Effector memory CD8-positive, alpha-beta T cell (primary cell): Measurements from ENCODE around the gene BCL2.
A peak's percentile ranks its signal among the peaks of the same experiment; 100 is the strongest.

Source experiments
- ATAC-seq: fragments of 150-1000 bp; cut with Tn5 transposase; replicated peaks from 2 replicates; pipeline ENCODE4 v1.10.0; 2021; ENCODE audit warnings: mild to moderate bottlenecking, moderate library complexity
- DNase-seq, 3 experiments: peaks; one replicate each; pipeline ENCODE4 v3.0.0; 2021
- H3K27ac Mint-ChIP-seq, 2 donors: one replicate each; pipeline ENCODE4 v1.8.0; 2022; ENCODE audit warnings: mild to moderate bottlenecking in 2 of 2, mixed read lengths in 2 of 2, moderate library complexity in 2 of 2
- H3K27me3 Mint-ChIP-seq, 2 donors: one replicate each; pipeline ENCODE4 v1.8.0; 2022; ENCODE audit warnings: mixed read lengths in 2 of 2
- H3K36me3 Mint-ChIP-seq: one replicate; pipeline ENCODE4 v1.8.0; 2022; ENCODE audit warnings: mild to moderate bottlenecking, moderate library complexity, mixed read lengths; ENCODE audit not compliant: insufficient read depth
- H3K4me1 Mint-ChIP-seq, 2 donors: one replicate each; pipeline ENCODE4 v1.8.0; 2022; ENCODE audit warnings: low read depth in 2 of 2, mixed read lengths in 2 of 2
- H3K4me3 Mint-ChIP-seq, 2 donors: one replicate each; pipeline ENCODE4 v1.8.0; 2022; ENCODE audit warnings: mild to moderate bottlenecking in 2 of 2, mixed read lengths in 2 of 2, moderate library complexity in 2 of 2
- H3K9me3 Mint-ChIP-seq, 2 donors: one replicate each; pipeline ENCODE4 v1.8.0; 2022; ENCODE audit warnings: mixed read lengths in 2 of 2

The BCL2 gene

GRCh38 chr18:63131106-63131958, 188.2 kb downstream of the BCL2 start:
- no peaks in the 10 kb centered on the region for H3K27me3 Mint-ChIP-seq
- ATAC-seq, result peak; percentile 75
- H3K9me3 Mint-ChIP-seq, result no peaks in the 10 kb centered on the region
- H3K4me3 Mint-ChIP-seq, result no peak overlapping the region
- peak; percentile 65 to 72 (median 72) for DNase-seq
- peaks cover 15 to 31% of the 10 kb centered on the region in 2 donors for H3K4me1 Mint-ChIP-seq
- H3K27ac Mint-ChIP-seq, result peak overlapping the region; percentile 73 to 80
- H3K36me3 Mint-ChIP-seq, result peaks cover 11% of the 10 kb centered on the region

GRCh38 chr18:63130176-63130575, 189.4 kb downstream of the BCL2 start:
- Mint-ChIP-seq H3K9me3 (no peaks in the 10 kb centered on the region), H3K36me3 (peaks cover 11% of the 10 kb centered on the region), H3K4me3 (no peak overlapping the region), H3K27ac (no peak overlapping the region), H3K4me1 (peaks cover 6 to 20% of the 10 kb centered on the region in 2 donors), H3K27me3 (no peaks in the 10 kb centered on the region)
- ATAC-seq (no peak), DNase-seq (no peak)

GRCh38 chr18:63128237-63128974, 191.2 kb downstream of the BCL2 start:
- H3K4me3 Mint-ChIP-seq, result no peak overlapping the region
- H3K4me1 Mint-ChIP-seq, result peaks cover 6 to 19% of the 10 kb centered on the region in 2 donors
- ATAC-seq, result no peak
- DNase-seq, result no peak
- H3K9me3 Mint-ChIP-seq, result no peaks in the 10 kb centered on the region
- no peaks in the 10 kb centered on the region for H3K27me3 Mint-ChIP-seq
- peaks cover 11% of the 10 kb centered on the region for H3K36me3 Mint-ChIP-seq
- peak overlapping the region in 1 of 2 donors; percentile 21 for H3K27ac Mint-ChIP-seq

GRCh38 chr18:63126134-63127069, 193.2 kb downstream of the BCL2 start:
- peaks cover 11% of the 10 kb centered on the region for H3K36me3 Mint-ChIP-seq
- H3K9me3 Mint-ChIP-seq, result no peaks in the 10 kb centered on the region

GRCh38 chr18:63120620-63121019, 198.9 kb downstream of the BCL2 start:
- Mint-ChIP-seq H3K9me3 (no peaks in the 10 kb centered on the region), H3K4me3 (no peak overlapping the region), H3K27me3 (peaks cover 0 to 13% of the 10 kb centered on the region in 2 donors), H3K36me3 (no peaks in the 10 kb centered on the region), H3K4me1 (no peaks in the 10 kb centered on the region), H3K27ac (no peak overlapping the region)
- no peak for DNase-seq
- ATAC-seq, result no peak

More at GRCh38 chr18:63126134-63127069, 193.2 kb downstream of the BCL2 start:
- no peak overlapping the region for H3K4me3 Mint-ChIP-seq
- H3K27ac Mint-ChIP-seq, result peak overlapping the region in 1 of 2 donors; percentile 25
- DNase-seq (no peak), ATAC-seq (no peak)
- H3K4me1 Mint-ChIP-seq, result peaks cover 3 to 7% of the 10 kb centered on the region in 2 donors
- H3K27me3 Mint-ChIP-seq, result no peaks in the 10 kb centered on the region

- H3K27me3 Mint-ChIP-seq, result peaks cover 0 to 13% of the 10 kb centered on the region in 2 donors
- no peak for DNase-seq
These were observed 199.9 kb downstream of the BCL2 start for GRCh38 chr18:63119647-63120046.

GRCh38 chr18:63113899-63114565, 205.5 kb downstream of the BCL2 start:
- no peak for DNase-seq
- H3K27me3 Mint-ChIP-seq, result peaks cover 0 to 13% of the 10 kb centered on the region in 2 donors
- peak overlapping the region in 1 of 2 donors; percentile 12 for H3K4me3 Mint-ChIP-seq
- ATAC-seq, result peak; percentile 61
- H3K36me3 Mint-ChIP-seq, result no peaks in the 10 kb centered on the region
- H3K4me1 Mint-ChIP-seq, result peaks cover 3 to 9% of the 10 kb centered on the region in 2 donors
- no peak overlapping the region for H3K27ac Mint-ChIP-seq
- peaks cover 0 to 6% of the 10 kb centered on the region in 2 donors for H3K9me3 Mint-ChIP-seq

More at GRCh38 chr18:63119647-63120046, 199.9 kb downstream of the BCL2 start:
- H3K36me3 Mint-ChIP-seq, result no peaks in the 10 kb centered on the region
- peak overlapping the region in 1 of 2 donors; percentile 44 for H3K27ac Mint-ChIP-seq
- no peaks in the 10 kb centered on the region for H3K4me1 Mint-ChIP-seq
- no peak for ATAC-seq
- no peak overlapping the region for H3K4me3 Mint-ChIP-seq
- no peaks in the 10 kb centered on the region for H3K9me3 Mint-ChIP-seq

- ATAC-seq, result no peak
- Mint-ChIP-seq H3K27ac (no peak overlapping the region), H3K4me1 (peaks cover 3 to 9% of the 10 kb centered on the region in 2 donors), H3K4me3 (no peak overlapping the region), H3K36me3 (no peaks in the 10 kb centered on the region), H3K9me3 (peaks cover 0 to 6% of the 10 kb centered on the region in 2 donors), H3K27me3 (peaks cover 0 to 13% of the 10 kb centered on the region in 2 donors)
- no peak for DNase-seq
These were observed 206.9 kb downstream of the BCL2 start for GRCh38 chr18:63112706-63113105.

- peaks cover 3 to 10% of the 10 kb centered on the region in 2 donors for H3K4me1 Mint-ChIP-seq
- H3K27me3 Mint-ChIP-seq, result peaks cover 0 to 10% of the 10 kb centered on the region in 2 donors
- H3K9me3 Mint-ChIP-seq, result peaks cover 0 to 6% of the 10 kb centered on the region in 2 donors
- DNase-seq (no peak), ATAC-seq (no peak)
- H3K27ac Mint-ChIP-seq, result no peak overlapping the region
- H3K36me3 Mint-ChIP-seq, result no peaks in the 10 kb centered on the region
- no peak overlapping the region for H3K4me3 Mint-ChIP-seq
These were observed 207.7 kb downstream of the BCL2 start for GRCh38 chr18:63111671-63112402.

- H3K4me1 Mint-ChIP-seq, result peaks cover 10 to 18% of the 10 kb centered on the region in 2 donors
- ATAC-seq, result no peak
These were observed 209.8 kb downstream of the BCL2 start for GRCh38 chr18:63109802-63110201.

GRCh38 chr18:63109022-63109421, 210.5 kb downstream of the BCL2 start:
- Mint-ChIP-seq H3K4me1 (peaks cover 10 to 13% of the 10 kb centered on the region in 2 donors), H3K36me3 (no peaks in the 10 kb centered on the region), H3K9me3 (peaks cover 0 to 6% of the 10 kb centered on the region in 2 donors), H3K27ac (no peak overlapping the region), H3K4me3 (no peak overlapping the region), H3K27me3 (no peaks in the 10 kb centered on the region)
- DNase-seq (no peak), ATAC-seq (no peak)

More at GRCh38 chr18:63109802-63110201, 209.8 kb downstream of the BCL2 start:
- Mint-ChIP-seq H3K9me3 (peaks cover 0 to 6% of the 10 kb centered on the region in 2 donors), H3K27me3 (no peaks in the 10 kb centered on the region), H3K27ac (no peak overlapping the region), H3K36me3 (no peaks in the 10 kb centered on the region), H3K4me3 (no peak overlapping the region)
- no peak for DNase-seq

GRCh38 chr18:63107931-63108330, 211.6 kb downstream of the BCL2 start:
- H3K9me3 Mint-ChIP-seq, result peaks cover 0 to 6% of the 10 kb centered on the region in 2 donors
- no peak overlapping the region for H3K27ac Mint-ChIP-seq
- peaks cover 15 to 18% of the 10 kb centered on the region in 2 donors for H3K4me1 Mint-ChIP-seq
- H3K36me3 Mint-ChIP-seq, result peaks cover 2% of the 10 kb centered on the region
- ATAC-seq (no peak), DNase-seq (no peak)
- H3K4me3 Mint-ChIP-seq, result peak overlapping the region in 1 of 2 donors; percentile 52
- H3K27me3 Mint-ChIP-seq, result peaks cover 0 to 7% of the 10 kb centered on the region in 2 donors
